G401 (cell line): ENCODE measurements around the gene BORCS5. TPM values are rescaled to one million over a fixed set of nuclear protein-coding genes. Genes with fewer than 3 reads are reported as not detected.
"Not testable (repeated sequence)": the region's sequence is repeated elsewhere in the genome, so short reads cannot be mapped to it uniquely, and the experiment has no call there.

Experiments used
- DNase-seq: peaks from one replicate; pipeline ENCODE4 v3.0.0-alpha.2; 2015; ENCODE audit warnings: low spot score
- in situ Hi-C: cut with HindIII; loops from 2 replicates; pipeline ENCODE4 v1.10.0; 2016; ENCODE audit warnings: low sequenced_read_pairs, mixed read lengths
- total RNA-seq: library from RNA; depleted of rRNA; stranded (reverse); fragments of >200 nt; shearing (Covaris generic); gene quantifications from 2 replicates; pipeline ENCODE4 v1.2.3, GENCODE V29; 2014; rRNA removed

The BORCS5 gene
- 5.1 and 17.8 TPM in 2 replicates for total RNA-seq

DNA sequence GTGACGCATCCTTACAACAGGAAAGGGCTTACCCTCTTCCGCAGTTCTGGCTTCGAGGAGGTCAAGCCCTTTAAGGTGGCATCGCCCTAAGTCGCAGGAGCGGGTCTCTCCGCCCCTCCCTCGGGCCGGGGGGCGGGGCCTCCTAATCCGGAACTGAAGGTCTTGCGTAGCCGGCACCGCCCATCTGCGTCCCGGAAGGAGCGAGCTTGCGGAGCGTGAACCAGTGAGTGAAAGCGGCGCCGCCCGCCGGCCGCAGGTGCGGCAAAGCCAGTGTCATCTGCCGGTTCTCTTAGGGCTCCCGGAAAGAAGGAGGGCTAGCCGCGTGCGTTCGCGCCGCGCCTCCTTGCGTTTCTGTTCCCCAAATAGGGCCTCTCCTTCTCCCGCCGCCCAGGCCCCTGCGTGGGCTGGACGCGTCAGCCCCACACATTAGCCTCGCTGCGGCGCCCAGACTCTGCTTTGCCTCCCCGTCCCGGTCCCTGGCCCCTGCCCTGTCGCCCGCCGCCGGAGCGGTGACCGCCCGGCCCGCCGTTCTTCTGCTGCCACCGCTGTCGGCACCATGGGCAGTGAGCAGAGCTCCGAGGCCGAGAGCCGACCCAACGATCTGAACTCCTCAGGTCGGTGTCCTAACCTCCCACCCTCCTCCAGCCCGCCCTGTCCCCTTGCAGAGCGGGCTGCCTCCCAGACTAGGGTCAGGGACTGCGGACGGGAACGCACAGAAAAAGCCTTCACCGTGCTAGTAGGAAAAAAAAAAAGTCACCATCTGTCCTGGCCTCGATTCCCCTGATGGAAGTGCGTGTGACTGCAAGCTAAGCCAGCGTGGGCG lies at the start of gene BORCS5:
TSS of gene BORCS5 (plus strand) at position 183 of the 823 bp plus-strand sequence. CDS start at position 557, 374 bp downstream.
- peak; percentile 98 for DNase-seq
- in situ Hi-C loops: no loop called here

DNA sequence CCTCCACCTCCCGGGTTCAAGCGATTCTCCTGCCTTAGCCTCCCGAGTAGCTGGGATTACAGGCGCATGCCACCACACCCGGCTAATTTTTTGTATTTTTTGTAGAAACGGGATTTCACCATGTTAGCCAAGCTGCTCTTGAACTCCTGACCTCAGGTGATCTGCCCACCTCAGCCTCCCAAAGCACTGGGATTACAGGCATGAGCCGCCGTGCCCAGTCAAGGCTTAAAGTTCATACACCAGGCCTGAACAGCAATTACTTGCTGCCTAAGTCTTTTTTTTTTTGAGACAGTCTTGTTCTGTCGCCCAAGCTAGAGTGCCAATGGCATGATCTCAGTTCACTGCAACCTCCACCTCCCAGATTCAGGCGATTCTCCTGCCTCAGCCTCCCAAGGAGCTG lies 46.2 kb upstream of the BORCS5 start:
- in situ Hi-C loops, DNase-seq: not testable (repeated sequence)

DNA sequence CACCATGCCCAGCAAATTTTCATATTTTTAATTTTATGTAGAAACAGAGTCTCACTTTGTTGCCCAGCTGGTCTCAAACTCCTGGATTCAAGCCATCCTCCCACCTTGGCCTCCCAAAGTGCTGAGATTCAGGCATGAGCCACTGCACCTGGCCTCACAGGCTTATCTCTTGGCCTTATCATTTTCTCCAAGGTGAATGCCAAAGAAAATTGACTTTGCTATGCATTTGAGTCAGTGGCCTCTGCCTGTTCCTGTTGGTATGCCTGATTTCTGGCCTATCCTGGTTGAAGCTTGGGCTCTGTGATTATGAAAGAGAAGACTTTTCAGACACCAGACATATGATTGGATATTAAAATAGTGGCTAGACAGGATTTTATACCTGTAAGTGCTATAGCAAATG lies 41.0 kb upstream of the BORCS5 start:
- in situ Hi-C loops: no loop called here
- DNase-seq: no peak

DNA sequence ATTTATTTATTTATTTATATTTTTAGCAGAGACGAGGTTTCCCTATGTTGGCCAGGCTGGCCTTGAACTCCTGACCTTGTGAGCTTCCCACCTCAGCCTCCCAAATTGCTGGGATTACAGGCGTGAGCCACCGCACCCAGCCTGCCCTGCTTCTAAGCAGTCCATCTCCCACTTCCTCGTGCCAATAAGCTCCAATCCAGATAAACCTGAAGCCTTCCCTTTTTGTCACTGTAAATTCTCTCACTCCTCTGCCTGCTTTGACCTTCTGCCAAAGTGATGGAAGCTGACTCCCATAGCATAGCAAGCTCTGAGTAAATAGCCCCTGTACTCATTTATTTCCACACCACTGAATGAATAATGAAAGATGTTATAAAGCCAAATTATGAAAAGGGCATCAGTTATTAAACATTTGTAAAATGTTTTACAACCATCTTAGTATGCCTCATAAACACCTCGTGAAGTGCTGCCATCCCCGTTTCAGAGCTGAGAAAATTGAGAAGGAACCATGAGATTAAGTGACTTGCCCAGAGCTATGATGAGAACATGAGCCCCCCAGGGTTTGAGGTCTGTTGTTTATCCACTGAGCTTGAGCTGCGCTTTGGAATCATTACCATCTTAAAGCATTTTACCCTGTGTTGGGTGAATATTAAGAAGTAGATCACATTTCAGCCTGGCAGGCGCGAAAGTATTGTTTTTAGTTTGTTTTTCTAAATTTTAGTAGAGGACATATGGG lies 37.3 kb upstream of the BORCS5 start:
- in situ Hi-C loops: no loop called here
- no peak for DNase-seq

DNA sequence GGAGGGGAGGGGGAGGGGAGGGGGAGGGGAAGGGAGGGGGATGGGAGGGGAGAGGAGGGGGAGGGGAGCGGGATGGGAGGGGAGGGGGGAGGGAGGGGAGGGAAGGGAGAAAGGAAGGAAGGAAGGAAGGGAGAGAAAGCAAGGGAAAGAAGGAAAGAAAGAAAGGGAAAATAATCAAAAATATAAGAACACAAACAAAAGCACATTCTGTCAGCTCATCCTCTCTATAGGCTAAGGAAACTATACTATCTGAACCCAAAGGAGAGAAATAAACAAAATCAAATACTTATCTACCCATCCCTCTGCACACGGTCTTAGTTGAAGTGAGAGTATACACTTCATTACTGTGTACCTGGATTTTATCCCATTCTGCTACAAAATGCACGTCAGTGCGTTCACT lies 33.8 kb upstream of the BORCS5 start:
- DNase-seq: no peak
- in situ Hi-C loops: no loop called here

DNA sequence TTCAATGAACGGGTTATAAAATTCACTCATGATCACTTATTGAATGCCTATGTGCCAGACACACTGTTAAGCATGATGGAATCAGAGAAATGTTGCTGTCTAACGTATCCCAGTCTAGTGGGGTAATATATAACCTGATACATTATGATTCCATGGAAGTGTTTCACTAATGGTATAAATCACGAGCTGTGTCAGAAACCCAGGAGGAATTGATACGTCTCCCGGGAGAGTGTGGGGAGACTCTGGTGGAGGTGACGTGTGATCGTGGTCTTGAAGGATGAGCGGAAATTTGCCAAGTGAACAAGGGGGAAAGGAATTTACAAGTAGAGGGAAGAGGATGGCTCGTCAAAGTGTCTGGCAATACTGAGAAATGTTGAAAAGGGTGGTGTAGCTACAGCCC lies 33.3 kb upstream of the BORCS5 start:
- no peak for DNase-seq
- in situ Hi-C loops: no loop called here

DNA sequence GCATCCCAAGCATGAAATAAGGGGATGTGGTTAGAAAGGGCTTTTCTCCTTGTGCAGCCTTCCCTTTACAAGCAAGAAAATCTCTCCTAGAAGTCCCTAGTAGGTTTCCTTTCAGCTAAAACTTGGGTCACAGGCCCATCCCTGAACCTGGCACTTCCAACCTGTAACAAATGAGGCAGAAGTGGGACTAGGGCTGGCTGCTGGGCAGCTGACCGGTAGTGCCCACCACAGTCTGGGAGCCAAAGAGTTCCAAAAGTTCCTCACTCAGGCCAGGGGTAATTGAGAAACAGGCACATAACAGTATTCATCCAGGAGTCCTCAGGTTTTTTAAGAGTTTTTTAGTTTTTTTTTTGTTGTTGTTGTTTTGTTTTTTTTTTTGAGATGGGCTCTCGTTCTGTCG lies 30.6 kb upstream of the BORCS5 start:
- in situ Hi-C loops: loop anchor here (5.0 kb wide), 1 partner anchor 244 kb away; no protein-coding TSS in a partner anchor
- DNase-seq: no peak

DNA sequence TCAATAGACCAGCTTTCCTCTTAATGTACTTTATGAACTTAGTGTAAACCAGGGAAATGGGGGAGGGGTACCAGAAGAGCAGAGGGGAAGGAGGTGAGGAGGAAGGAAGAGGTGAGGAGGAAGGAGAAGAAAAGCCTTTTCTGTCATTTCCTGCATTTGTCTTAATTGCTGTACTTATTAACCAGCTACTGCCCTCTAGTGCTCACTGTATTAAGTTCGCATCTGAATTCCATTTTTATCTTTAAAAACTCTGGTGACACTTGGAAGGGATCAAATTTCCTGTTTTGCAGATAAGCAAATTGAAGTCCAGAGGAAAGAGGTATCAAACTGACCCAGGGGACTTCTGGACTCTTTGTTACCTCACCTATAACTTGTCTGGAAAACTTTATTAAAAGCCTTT lies 29.1 kb upstream of the BORCS5 start:
- DNase-seq: peak; percentile 69
- in situ Hi-C loops: loop anchor here (5.0 kb wide), 1 partner anchor 246 kb away; no protein-coding TSS in a partner anchor

DNA sequence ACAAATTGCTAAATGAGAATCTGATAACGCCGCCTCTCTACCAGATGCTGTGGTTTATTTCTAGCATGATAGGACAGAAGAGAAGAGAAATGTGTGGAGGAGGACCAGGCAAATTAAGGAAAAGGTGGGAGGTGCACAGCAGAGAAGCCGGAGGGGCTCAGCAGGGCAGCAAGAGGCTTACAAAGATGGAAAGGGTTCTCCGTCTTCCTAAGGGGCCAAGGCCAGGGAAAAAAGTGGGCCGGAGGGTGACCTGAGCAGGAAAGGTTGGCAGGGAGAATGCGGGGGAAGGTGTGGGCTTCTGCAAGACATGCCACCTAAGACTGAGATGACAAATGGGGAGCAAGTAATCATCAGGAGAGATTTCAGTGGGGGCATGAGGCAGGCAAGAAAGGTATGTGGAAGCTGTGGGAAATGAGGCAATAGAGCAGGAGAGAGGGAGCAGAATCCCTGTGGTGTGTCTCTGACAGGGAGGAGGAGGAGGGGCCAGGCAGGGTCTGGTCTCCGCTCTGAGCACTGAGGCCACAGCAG lies 25.6 kb upstream of the BORCS5 start:
- in situ Hi-C loops: no loop called here
- no peak for DNase-seq

DNA sequence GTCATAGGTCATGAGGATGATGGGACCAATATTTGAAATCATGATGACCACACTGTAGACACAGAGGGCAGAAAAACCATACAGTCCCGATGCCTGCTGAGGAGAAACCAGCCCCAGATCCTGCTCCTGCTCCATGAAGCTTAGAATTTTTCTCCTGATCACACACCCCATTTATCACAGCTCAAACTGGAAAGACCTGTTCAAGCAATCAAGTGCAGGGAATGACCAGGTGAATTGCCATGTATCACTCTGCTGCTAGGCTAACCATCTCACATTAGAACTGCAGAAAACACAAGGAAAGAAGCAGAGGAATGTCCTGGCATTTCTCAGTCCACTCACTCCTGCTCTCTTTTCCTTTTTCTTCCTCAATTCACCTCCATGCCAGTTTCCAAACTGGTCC lies 25.0 kb upstream of the BORCS5 start:
- no peak for DNase-seq
- in situ Hi-C loops: no loop called here

DNA sequence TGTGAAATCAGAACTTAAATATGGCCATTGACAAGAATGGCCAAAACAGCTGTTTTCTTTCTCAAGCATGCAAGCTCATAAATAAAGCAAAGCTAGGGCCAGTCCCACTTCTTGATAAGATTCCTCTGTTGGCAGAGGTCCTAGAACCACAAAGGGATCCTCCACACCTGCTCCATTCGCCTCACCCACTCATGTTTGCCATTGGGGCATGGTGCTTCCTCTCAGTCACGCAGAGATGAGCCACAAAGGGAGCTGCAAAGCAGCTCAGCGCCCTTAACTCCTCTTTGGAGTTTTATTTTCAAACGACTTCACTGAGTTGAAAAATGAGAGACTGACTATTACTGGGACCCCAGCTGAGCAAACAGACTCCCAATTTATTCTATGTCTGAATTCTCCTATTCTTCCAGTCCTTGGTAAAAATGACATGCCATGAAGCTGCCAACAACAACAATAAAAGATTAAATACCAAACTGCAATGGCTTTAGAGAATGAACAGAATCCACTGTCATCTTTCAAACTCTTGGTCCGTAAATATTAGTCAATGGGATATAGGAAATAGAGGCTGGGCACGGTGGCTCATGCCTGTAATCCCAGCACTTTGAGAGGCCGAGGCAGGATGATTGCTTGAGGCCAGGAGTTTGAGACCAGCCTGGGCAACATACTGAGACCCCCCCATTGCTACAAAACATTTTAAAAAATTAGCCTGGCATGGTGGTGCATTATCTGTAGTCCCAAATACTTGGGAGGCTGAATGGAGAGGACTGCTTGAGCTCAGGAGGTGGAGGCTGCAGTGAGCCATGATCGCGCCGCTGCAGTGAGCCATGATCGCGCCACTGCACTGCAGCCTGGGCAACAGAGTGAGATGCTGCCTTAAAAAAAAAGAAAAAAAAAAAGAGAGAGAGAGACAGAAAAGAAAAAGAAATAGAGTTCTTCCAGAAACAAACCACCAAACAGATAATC lies 23.2 kb upstream of the BORCS5 start:
- in situ Hi-C loops: no loop called here
- peak; percentile 14 for DNase-seq

DNA sequence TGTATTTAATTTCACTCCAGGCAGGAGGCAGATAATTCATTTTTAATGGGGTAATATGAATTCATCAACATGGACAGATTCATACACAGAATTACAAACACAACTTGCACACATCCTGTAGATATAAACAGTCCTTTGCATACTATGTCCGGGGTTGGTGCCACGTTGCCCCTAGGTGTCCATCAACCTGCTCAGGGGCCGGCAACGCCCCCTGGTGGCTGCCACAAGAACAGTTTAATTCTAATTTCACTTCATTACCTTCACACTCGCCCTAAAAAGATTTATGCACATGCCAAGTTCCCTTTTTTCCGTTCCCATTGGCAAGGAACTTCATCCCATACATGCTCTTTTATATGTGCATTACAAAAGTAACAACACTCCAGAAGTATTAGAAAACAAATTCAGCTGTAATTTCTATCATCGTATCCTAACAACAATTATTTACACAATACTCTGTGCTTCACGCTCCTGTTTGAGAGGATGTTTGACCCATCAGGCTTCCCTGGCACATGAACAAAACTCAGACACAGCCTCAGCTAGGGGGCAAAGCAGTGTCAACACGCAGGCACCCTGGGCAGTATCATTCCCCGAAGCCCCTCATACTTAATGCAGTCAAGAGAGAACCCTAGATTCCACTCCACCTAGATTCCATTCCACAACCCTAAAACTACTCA lies 22.4 kb upstream of the BORCS5 start:
- DNase-seq: peak; percentile 43
- in situ Hi-C loops: no loop called here

DNA sequence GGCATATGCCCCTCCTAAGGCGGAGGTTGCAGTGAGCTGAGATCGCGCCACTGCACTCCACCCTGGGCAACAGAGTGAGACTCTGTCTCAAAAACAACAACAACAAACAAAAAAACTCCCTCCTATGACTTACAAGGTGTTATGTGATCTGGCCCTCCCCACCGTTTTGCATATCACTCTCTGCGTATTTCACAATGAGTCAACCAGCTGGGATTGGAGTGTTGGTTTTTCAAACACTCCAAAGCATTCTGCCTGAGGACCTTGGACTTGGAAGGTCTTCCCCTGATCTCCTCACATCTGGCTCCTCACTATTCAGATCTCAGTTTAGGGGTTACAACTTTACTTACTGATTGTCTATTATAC lies 20.8 kb upstream of the BORCS5 start:
- in situ Hi-C loops: no loop called here
- DNase-seq: no peak

DNA sequence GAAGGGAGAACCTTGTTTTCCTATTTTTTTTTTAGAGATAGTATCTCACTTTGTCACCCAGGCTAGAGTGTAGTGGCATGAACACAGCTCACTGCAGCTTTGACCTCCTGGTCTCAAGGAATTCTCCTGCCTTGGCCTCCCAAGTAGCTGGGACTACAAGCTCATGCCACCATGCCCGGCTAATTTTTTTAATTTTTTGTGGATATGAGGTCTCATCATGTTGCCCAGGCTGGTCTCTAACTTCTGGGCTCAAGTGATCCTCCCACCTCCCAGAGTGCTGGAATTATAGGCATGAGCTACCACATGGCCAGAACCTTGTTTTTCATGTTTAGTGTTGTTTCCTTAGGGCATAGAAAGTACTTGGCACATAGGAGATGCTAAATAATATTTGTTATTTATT lies 20.4 kb upstream of the BORCS5 start:
- in situ Hi-C loops: no loop called here
- DNase-seq: no peak

DNA sequence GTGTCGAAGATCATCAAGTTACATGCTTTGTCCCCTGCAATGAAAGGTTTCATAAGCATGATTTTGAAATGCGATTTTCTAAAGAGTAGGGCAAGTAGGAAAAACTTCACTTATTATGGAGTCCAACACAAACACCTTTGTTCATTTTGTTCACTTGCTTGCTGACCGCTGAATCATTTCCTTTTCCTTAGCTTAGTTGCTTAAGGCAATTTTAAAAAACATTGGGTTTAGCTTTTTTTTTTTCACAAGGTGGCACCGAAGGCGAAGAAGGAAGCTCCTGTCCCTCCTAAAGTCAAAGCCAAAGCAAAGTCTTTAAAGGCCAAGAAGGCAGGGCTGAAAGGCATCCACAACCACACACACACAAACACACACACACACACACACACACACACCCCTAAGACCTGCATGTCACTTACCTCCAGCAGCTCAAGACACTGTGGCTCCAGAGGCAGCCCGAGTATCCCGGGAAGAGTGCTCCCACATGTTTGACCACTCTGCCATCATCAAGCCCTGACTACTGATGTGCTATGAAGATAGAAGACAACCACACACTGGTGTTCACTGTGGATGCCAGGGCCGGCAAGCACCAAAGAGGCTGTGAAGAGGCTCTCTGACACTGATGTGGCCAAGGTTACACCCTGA lies 18.2 kb upstream of the BORCS5 start:
- no peak for DNase-seq
- in situ Hi-C loops: no loop called here

DNA sequence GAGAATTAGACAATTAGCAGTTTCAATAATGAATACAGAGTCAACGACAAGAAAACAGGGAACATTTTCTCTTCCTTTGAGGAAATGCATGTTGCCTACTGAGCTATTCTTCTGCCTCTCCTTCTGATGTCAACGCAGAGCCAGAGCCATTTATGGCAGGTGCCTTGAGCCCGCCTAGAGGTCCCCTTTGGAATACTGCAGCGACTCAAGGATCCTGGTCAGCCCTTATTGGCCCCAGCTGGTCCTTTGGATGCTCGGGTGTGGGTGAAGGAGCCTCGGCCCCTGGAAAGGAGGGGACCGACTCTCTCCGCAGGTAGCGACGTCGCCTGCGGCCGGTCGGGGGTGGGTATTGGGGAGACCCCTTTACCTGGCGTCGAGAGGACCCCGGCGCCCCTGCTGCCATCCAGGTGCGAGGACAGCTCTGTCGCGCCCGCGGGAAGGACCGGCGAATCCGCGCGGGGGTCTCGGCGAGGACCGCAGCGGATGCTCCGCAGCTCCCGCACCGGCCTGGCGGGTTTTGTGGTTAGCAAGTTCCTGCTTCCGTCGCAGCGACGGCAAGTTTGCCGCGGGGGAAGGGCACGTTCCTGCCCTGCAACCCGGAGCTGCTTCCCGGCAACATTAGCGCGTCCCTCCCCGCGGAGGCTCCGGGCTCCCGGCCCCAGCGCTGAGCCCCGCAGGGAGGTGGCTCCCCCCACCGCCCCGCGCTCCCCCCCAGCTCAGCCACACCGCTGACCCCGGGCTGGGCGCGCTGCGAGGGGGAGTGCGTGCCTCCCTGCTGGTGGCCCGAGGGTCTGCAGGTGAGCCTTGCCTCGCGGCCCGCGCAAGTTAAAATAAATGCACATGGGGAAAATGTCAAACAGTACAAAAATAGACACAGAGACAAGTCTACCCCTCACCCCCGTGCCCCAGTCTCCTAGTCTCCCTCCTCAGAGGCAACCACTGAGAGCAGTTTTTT lies 6.9 kb upstream of the BORCS5 start, which contains the start of gene MANSC1:
TSS of gene MANSC1 (minus strand) at position 532 of the 955 bp plus-strand sequence. CDS start 6,928 bp downstream, outside the sequence.
- in situ Hi-C loops: no loop called here

DNA sequence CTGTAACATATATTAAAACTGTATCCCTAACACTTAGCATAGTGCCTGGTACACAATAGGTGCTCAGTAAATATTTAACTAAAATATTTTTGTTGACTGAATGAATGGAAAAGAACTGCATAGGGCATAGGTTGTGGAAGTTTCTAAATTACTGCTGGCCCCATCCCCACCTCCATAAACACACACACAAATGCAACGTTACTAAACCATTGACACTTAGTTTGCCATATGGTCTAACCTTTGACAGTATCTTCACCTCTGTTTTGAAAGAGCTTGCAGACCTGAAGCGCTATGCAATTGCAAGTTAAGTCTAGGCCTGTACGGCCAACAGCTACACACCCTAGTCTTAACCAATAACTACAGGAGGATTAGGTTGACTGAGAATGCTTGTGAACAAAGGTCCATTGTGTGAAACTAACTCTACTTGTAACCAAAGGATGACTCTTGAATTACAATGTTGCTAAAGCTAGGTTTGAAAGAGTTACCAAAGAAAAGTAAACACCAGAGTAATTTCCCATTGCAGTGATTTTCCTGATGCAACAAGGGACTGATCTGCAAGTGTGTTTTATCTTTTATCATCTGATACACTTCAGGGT lies 5.9 kb upstream of the BORCS5 start:
- in situ Hi-C loops: no loop called here
- no peak for DNase-seq

More for the DNA sequence above, 6.9 kb upstream of the BORCS5 start, which contains the start of gene MANSC1:
- peak; percentile 81 for DNase-seq
